Activated CD4-positive, CD25-positive, alpha-beta regulatory T cell treated with anti-CD3 and anti-CD28 coated beads, Interleukin-2, amount 50 U/mL, for 72 hours (primary cell): ENCODE measurements around the gene STX4.

Experiments used
- DNase-seq: peaks from one replicate; pipeline ENCODE4 v3.0.0; 2021

The STX4 gene

GRCh38 chr16:31022544-31023251, 10.7 kb upstream of the STX4 start:
- DNase-seq: no peak

- no peak for DNase-seq
Measured at GRCh38 chr16:31023252-31023602, 10.1 kb upstream of the STX4 start.

- no peak for DNase-seq
Measured at GRCh38 chr16:31023627-31024226, 9.6 kb upstream of the STX4 start.

- DNase-seq: no peak
Measured at GRCh38 chr16:31025339-31025738, 8.0 kb upstream of the STX4 start.

GRCh38 chr16:31029272-31029671, 4.1 kb upstream of the STX4 start:
- DNase-seq: no peak

GRCh38 chr16:31031276-31031675, 2.1 kb upstream of the STX4 start:
- no peak for DNase-seq

GRCh38 chr16:31033709-31034492, 543 bp downstream of the STX4 start:
- peak; percentile 85 for DNase-seq

GRCh38 chr16:31036691-31037090, 3.3 kb downstream of the STX4 start:
- DNase-seq: no peak

- DNase-seq: no peak
Measured at GRCh38 chr16:31038993-31039392, 5.6 kb downstream of the STX4 start.

- DNase-seq: no peak
Measured at GRCh38 chr16:31042866-31043265, 9.5 kb downstream of the STX4 start.

GRCh38 chr16:31043352-31043751, 10.0 kb downstream of the STX4 start:
- no peak for DNase-seq

GRCh38 chr16:31043898-31044481, 10.6 kb downstream of the STX4 start:
- DNase-seq: no peak

GRCh38 chr16:31050280-31051030, 17.1 kb downstream of the STX4 start:
- no peak for DNase-seq

- DNase-seq: no peak
Measured at GRCh38 chr16:31052114-31052513, 18.8 kb downstream of the STX4 start.

GRCh38 chr16:31055613-31056012, 22.3 kb downstream of the STX4 start:
- DNase-seq: no peak

GRCh38 chr16:31061126-31061812, 27.9 kb downstream of the STX4 start:
- no peak for DNase-seq

GRCh38 chr16:31061813-31062440, 28.6 kb downstream of the STX4 start:
- no peak for DNase-seq

- no peak for DNase-seq
Measured at GRCh38 chr16:31063495-31063842, 30.1 kb downstream of the STX4 start.

- no peak for DNase-seq
Measured at GRCh38 chr16:31063843-31064611, 30.7 kb downstream of the STX4 start.

GRCh38 chr16:31064882-31065461, 31.6 kb downstream of the STX4 start:
- DNase-seq: no peak

- no peak for DNase-seq
Measured at GRCh38 chr16:31067342-31067741, 34.0 kb downstream of the STX4 start.
